T follicular helper cell (primary cell): ENCODE measurements around the gene GGACT.
A peak's percentile ranks its signal among the peaks of the same experiment; 100 is the strongest.
"Not testable (repeated sequence)": the region's sequence is repeated elsewhere in the genome, so short reads cannot be mapped to it uniquely, and the experiment has no call there.

Source experiments
- DNase-seq: peaks from one replicate; pipeline ENCODE4 v3.0.0-alpha.2; 2020; ENCODE audit warnings: low read depth

GGACT gene

GRCh38 chr13:100600915-100601314 lies 12.3 kb upstream of the GGACT start:
- no peak for DNase-seq

- no peak for DNase-seq
These were observed 11.9 kb upstream of the GGACT start for GRCh38 chr13:100600461-100600860.

DNA sequence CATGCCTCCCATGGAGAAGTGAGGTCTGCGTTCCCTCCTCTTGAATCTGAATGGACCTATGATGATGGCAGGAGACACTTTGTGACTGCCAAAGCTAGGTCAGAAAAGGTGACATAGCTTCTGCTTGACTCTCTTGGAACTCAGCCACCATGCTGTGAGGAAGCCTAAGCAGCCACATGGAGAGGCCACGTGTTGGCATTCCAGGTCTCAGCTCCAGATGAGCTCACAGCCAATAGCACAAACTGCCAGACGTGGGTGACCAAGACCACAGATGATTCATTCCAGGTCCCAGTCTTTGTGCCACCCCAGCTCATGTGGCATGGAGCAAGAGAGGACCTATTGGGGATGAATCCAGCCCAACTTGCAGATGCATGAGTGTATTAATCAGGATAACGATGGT lies 8.7 kb upstream of the GGACT start:
- DNase-seq, result no peak

- DNase-seq, result no peak
These were observed 7.9 kb upstream of the GGACT start for GRCh38 chr13:100596516-100596915.

DNA sequence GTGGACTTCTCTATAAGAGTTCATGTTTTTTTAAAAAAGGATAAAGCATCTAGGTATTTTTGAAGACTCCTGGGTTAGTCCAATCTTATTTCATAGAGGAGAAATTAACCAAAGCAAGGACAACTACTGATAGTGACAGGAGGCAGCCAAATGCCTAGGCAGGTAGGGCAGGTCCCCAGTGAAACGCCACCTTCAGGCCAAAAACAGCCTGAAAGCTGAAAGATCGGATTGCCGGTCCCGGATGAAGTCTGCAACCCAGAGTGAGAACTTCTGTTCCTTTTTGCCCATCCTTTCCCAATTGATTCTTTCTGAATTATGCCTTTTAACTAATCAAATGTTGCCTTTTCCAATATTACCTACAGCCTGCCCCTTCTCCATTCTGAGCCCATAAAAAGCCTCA lies 6.1 kb upstream of the GGACT start:
- DNase-seq, result no peak

DNA sequence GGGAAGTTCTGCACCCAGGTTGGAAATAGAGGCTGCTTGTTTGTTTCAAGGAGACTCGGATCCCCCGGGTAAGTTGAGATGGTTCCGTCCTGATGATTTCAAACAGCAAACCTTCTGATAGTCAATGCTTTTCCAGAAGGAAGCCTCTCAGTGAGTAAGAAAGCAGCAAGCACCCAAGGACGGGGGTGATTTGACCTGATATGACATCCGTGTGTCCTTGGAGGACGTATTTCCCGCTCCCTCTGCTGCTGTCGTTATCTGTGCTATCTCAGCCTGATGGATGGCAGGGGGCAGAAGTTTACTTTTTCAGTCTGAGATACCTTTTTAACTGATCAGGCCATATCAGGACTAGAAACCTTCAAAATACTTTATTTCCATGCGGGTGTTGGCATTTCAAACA lies 5.7 kb upstream of the GGACT start:
- no peak for DNase-seq

DNA sequence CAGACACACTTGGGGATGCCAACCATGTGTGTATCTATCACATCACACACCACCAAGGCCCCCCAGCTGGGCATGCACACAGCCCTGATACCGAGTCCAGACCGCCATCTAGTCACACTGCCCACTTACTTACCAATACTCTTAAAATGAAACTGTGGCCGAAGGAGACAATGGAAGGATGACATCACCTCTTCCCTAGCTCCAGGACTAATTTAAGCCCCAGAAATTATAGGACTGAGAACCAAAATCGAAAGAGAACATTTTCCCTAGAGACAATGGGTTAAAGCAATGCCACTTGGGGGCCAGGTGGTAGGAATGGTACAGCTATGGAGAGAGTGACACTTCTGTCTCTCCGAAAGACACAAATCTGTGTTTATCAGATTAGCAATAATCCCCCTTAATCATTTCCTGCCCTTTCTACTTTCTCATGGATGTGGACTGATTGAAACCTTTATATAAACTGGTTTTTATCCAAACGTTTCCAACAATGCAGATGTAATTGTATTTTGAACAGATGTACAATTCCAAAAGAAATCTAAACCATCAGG lies 663 bp upstream of the GGACT start:
- DNase-seq, result no peak

DNA sequence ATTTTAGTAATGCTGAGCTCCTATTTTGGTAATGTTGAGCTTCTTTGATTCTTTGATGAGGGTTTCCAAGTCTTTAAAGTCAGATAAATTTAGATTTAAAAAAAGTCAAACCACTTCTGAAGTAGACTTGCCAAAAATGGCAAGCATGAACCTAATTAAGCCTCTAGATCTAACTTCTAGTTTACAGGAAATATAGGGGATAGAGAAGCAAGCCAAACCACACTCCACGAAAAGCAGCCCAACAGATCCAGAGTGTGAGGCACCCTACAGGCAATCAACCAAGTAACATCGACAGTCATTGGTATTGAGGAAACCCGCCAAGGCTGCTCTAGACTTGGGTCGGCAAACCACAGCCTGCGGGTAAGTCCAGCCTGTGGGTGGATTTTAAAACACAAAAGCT lies 3.7 kb downstream of the GGACT start:
- no peak for DNase-seq

DNA sequence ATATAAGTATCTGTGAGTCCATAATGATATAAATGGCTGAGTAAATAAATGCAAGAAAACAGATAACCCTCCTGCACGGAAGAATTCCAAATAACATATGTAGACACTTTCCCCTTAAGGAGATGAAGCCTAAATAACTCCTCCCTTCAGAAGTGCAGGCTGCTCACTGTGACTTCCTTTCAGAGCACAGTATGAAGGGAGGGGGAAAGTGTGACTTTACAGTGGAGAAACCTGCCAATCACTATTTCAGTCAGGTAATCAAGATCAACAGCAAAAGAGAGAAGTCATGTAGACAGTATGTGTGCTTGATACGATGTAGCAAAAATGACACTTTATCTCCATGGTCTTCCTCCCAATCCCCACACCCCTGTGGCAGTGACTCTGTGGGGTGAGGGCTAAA lies 7.1 kb downstream of the GGACT start:
- DNase-seq, result no peak

- DNase-seq, result no peak
These were observed 7.6 kb downstream of the GGACT start for GRCh38 chr13:100581030-100581429.

- DNase-seq, result no peak
These were observed 8.5 kb downstream of the GGACT start for GRCh38 chr13:100580045-100580444.

DNA sequence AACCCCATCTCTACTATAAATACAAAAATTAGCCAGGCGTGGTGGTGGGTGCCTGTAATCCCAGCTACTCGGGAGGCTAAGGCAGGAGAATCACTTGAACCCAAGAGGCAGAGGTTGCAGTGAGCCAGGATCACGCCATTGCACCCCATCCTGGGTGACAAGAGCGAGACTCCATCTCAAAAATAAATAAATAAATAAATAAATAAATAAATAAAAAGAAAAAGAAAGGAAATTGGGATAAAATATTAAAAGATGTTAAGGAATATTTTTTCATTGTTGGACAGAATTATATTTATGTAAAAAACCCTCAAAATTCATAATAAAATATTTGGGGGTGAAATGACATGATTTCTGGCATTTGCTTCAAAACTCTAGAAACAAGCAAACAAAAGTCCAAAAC lies 11.3 kb downstream of the GGACT start:
- DNase-seq, result not testable (repeated sequence)

DNA sequence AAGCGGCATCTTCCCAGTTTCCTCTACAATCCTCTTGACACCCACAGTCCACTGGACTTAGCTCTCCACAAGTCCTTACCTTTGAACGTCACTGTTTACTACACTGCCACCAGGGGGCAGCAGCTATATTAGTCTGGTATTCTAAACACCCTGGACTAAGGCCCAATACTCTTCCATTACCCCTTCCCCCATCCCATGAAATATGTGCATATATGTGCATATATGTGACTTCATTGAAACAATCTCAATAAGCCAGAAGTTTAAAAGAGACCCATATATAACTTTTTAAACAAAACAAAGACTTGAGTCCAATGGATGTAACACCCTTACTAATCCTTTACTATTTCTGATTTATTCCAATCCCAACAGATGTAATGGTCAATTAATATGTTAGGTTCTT lies 15.5 kb downstream of the GGACT start:
- peak; percentile 63 for DNase-seq

GRCh38 chr13:100566543-100566942 lies 22.0 kb downstream of the GGACT start:
- DNase-seq, result no peak

- no peak for DNase-seq
These were observed 23.3 kb downstream of the GGACT start for GRCh38 chr13:100565286-100565685.

GRCh38 chr13:100564444-100565223 lies 24.0 kb downstream of the GGACT start:
- DNase-seq, result no peak

DNA sequence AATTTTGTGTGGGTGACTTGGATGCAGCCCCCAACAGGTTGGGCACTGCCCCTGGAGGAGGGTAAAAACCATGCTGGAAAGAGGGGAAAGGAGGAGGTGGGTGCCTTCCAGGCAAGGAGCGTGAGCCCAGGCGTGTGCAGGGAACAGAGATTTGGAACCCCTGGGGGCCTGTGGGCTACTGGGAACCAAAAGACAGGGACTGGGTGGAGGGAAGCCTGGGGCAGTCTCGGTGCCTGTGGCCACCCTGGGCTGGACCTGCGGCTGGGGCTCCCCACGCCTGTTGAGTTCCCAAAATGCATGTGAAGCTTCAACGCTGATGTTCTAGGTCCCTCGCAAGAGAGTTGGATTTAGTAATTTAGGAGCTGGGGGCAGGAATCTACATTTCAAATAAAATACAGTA lies 24.8 kb downstream of the GGACT start:
- no peak for DNase-seq

DNA sequence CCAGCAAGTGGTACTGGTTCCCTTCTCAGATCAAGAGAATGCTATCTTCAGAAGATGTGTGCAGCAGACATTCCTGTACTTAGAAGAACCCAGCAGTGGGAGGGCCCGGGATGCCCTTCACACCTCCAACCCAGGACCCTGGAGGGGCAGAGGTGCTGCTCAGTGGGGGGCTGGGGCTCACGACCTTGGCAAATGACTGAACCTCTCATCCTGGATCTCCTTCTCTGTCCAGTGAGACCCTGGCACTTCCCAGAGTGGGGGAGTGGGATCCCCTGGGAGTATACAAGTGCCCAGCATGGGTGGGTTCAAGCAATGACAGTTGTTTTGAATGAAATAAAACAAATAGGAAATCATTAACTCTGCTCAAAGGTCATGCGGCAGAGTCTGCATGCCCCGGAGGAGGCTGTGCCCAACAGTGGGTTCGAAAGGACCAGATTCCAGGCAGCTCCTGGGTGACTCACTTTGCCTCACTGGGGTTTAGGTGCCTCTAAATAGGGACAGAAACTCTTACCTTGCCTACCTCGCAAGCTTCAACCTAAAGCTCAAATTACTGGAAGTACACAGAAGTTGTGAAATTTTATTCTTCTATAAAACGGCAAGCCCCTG lies 26.9 kb downstream of the GGACT start:
- DNase-seq, result no peak

DNA sequence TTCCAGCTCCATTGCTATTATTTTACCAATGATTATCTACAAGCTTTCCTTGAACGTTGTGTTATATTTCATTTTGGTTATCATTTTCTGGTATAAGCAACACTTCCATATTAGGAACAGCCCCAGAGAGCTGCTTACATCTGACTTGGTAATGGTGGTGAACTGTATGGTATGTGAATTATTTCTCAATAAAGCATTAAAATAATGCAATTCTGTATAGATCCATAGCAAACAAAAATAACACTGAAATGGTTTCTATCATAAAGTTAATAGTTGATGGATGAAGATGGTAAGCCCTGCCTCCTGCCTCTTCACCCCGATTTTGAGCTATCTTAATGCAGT lies 27.5 kb downstream of the GGACT start:
- no peak for DNase-seq

DNA sequence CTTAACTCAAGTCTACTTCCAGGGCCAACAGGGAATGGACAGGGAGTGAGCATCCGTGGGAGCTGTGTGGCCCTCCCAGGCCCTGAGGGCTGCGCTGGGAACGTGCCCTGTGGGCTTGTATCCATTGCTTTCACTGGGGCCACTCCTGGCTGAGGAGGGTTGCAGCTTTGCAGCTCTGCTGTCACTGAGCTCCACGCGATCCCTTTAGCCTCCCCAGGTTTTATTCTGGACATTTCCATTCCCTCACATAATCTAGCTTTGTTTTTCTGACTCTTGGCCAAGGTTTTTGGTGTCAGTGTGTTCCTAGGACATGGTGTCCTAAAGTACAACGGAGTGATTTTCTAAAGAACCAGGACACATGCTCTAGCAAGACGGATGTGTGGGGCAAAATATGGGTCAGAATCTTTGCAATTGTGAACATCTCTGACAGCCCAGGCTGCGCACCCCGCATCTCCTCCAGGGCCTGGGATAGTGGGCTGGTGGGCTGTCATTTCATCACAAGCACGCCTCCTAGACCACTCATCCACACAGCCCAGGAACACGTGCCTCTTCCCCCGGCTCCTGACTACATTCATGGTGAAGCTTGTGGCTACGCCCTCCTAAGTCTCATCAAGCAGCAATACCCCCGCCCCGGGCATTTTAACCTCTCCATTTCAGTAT lies 28.0 kb downstream of the GGACT start:
- DNase-seq, result no peak

- no peak for DNase-seq
These were observed 28.7 kb downstream of the GGACT start for GRCh38 chr13:100559886-100560285.

DNA sequence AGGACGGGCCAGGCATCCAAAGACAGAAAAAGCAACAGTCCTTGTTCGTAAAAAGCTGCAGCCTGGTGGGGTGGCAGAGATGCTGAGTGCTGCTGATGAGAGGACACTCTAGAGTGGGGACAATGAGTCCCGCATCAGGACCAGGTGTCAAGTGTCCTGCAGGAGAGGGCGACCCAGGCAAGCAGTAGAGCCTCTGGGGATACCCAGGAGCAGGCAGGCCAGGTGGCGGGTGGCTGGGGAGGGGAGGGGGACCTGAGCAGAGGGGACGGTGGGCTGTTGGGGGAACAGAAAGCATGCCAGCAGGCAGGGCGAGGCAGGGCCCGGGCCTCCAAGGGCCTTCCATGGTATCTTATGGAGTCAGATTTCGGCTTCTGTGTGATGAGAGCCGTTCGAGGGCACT lies 35.8 kb downstream of the GGACT start:
- no peak for DNase-seq

DNA sequence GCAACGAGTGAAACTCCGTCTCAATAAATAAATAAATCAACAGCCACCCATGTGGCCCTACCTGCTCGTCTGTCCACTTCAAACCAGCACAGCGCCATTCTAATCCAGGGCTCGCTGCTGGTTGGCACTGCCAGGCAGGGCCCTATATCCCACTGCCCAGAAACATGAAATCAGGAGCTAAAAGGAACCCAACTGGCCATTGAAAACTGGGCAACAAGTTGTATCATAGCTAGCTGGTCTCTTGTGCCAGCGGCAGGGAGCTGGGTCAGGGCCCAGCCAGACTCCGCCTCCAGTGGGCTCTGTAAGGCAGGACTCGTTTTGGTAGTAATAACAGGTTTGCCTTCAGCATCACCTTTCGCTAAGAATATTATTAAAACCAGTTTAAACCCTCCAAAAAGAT lies 39.3 kb downstream of the GGACT start:
- DNase-seq, result no peak
